Measurements from ENCODE around the gene CDH18.
"Not testable (repeated sequence)": the region's sequence is repeated elsewhere in the genome, so short reads cannot be mapped to it uniquely, and the experiment has no call there.

The CDH18 gene

GRCh38 chr5:19855931-19856330 lies 132.1 kb downstream of the CDH18 start:
- peak; percentile 86 for DNase-seq

DNA sequence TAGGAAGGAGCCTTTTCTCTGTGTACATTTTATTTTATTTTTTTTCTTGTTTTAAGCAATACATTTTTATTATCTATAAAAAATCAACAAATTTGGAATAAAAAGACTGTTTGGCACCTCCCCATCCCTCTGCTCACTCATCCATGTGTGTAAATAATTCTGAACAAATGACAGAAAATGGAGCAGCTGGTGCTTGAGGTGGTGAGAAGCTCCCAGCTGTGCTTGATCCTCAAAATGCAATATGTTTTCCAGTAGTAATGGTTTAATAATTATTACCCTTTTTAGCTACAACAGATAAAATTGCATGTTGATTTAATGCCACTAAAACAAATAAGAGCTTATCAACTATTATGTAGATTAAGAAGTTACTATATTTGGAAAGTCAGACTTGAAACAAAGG lies 132.5 kb downstream of the CDH18 start:
- peak; percentile 98 for DNase-seq

DNA sequence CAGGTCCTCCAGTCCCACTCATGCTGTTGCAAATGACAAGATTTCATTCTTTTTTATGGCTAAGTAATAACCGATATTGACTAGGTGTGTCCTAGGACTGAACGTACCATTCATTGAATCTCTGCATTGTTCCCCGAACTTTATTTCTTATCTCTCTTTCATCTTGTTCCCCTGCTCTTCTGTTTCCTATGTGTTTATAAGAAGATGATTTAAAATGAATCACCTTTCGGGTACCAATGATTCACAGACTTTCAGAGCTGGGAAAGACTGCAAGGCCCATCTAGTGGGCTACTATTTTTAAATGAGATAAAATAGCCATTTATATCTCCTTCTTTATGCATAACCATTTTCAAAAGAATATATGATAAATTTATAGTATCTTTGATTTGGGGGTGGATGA lies 133.0 kb downstream of the CDH18 start:
- peak; percentile 59 for DNase-seq

DNA sequence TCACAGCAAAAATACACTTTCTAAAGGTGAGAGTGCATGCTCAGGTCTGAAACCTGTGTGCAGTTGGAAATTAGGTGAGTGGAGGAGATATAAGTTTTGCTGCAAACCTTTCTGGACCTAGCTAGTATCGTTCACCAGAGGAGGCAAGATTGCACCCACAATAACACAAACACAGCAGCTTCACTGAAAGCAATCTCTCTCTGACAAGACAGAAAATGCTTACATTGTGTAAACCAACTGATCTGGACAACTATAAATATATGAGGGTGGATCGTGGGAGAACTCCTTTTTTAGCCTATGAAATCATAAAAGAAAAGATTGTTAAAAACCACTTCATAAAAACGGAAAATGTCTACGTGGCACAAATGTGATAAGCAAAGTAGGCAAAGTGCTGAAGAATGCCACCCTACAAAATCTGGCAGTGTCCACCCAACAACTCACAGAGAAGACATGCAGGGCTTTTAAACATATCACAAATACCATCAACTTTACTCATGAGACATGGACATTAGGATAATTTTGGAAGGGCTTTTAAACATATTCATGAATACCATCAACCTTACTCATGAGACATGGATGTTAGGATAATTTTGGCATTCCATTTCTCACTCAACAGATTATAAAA lies 134.3 kb downstream of the CDH18 start:
- no peak for DNase-seq

DNA sequence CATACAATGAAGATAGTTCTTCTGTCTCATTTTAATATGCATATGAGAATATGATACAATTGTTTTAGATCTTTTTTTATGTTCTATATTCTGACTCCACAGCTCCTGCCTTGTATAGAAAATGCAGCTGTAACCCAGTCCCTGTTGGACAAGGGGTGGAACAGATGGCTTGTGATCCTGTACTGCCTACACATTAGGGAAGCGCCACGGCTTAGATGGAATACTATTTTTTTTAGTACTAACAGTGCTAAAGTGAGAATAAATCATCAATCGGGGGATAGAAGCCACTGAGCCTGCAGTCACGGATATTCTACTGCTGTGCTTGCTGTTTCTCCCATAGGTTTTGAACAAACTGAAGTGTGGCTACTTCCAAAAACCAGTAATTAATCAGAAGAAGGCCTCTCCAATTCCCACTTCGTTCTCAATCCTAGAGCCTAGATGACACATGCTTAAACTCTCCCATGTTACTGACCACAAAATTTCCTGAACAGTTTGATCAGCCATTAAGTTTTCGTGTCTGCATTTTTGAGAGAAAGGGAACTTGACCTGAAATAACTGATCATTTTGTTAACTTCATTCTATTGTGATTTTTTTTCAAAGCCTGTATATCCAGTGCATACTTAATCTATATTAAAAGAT lies 150.3 kb downstream of the CDH18 start:
- DNase-seq = peak; percentile 60

GRCh38 chr5:19835442-19835841 lies 152.6 kb downstream of the CDH18 start:
- DNase-seq = peak; percentile 47

- DNase-seq = not testable (repeated sequence)
Measured at GRCh38 chr5:19812720-19813119, 175.3 kb downstream of the CDH18 start.

GRCh38 chr5:19806756-19807155 lies 181.2 kb downstream of the CDH18 start:
- no peak for DNase-seq

DNA sequence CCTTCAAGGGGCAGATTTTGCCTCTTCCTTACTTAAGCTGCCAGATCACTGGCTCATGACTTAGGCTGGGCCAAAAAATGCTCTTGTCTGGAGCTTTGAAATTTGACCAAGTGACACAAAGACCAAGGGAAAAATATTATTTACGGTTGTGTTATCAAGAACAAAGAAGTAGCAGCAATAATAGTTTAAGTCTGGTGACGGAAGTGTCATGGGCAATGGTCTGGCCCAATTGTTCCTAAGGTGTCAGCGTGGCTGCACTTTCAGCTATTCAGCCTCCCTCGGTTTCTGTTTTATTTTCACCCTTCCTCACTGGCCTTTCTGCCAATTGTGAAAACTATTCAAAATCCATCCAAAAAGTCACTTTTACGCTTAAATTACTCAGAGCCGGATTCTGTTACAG lies 185.3 kb downstream of the CDH18 start:
- DNase-seq = no peak

- DNase-seq = no peak
Measured at GRCh38 chr5:19795218-19795617, 192.8 kb downstream of the CDH18 start.

GRCh38 chr5:19790829-19791466 lies 197.1 kb downstream of the CDH18 start:
- no peak for DNase-seq

DNA sequence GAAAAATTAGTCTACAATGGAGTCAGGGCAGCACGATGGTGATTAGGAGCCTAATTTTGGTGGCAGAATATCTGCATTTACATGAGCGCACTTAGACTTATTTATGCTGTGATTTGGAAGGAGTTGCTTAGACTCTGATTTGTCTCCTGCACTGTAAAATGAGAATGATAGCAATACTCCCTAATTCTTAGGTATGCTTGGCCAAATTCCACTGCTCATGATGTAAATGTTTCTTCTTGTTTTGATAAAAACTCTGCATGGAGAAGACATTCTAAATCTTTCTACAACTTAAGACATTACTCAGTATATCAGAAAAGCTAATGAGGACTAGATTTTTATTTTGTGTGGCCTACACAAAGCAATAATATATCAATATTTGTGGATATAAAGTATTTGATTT lies 205.4 kb downstream of the CDH18 start:
- no peak for DNase-seq

DNA sequence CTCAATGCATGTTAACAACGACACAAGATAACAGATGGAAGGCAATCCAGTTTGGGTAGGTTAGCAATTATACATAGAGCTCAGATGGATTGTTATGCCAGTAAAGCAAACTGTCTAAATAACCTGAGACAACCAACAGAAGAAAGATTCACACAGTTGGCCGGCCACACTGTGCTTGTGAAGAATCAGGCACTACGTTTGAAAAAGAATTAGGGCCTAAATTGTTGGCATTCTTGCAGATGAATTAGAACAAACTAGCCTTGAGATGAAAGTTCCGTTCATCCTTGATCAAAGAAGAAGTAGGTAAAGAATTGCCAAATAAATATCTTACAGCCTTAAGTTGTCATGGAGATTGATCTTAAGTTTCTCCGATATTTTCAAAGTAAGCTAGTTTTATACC lies 210.6 kb downstream of the CDH18 start:
- DNase-seq = peak; percentile 8

GRCh38 chr5:19776886-19777285 lies 211.1 kb downstream of the CDH18 start:
- not testable (repeated sequence) for DNase-seq

GRCh38 chr5:19771174-19771835 lies 216.7 kb downstream of the CDH18 start:
- DNase-seq = no peak

DNA sequence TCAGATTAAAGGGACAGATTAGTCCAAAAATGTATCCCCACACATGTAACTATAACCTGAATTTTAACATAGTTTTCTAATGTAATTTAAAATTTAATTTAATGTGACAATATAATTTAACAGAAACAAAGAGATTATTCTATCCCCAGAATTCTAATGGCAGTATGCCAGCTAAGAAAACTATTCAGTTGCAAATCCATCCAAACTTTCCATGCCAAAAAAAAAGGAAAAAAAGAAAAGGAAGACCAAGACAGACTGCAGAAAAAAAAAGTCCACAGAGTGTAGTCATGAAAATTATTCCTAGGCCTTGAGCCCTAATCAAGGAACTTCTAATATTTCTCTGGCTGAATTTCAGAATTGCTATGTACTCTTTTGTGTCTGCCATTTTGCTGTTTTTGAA lies 217.6 kb downstream of the CDH18 start:
- no peak for DNase-seq

GRCh38 chr5:19767987-19768386 lies 220.0 kb downstream of the CDH18 start:
- no peak for DNase-seq

DNA sequence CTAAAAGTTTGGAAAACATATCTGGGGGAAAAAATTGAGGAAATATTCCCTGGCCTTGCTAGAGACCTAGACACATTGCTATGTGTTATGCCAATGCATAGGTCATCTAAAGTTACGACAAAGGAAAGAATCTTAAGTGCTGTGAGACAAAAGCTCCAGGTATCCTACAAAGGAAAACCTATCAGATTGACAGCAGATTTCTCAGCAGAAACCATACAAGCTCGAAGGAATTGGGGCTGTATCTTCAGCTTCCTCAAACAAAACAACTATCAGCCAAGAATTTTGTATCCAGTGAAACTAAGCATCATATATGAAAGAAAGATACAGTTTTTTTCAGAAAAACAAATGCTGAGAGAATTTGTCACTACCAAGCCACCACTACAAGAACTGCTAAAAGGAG lies 234.4 kb downstream of the CDH18 start:
- no peak for DNase-seq

GRCh38 chr5:19751326-19751725 lies 236.7 kb downstream of the CDH18 start:
- DNase-seq = no peak

DNA sequence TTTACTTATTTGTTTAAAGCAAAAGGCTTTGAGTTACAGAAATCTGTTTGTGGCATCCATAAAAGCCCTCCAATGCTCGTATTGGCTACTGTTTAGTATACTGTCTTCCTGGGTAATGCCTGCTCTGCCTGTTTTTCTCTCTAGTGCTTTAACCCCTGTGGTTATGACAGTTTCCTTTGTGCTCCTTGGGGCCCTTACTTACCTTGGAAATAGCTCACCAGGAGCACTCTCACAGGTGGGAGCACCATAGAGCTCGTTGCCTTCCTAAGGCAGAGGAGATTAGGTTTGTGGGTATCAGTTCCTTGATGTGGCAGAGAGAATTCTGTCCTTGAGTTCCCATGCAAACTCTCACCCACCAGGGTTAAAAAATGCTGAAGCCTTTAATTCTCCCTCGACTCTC lies 242.8 kb downstream of the CDH18 start:
- DNase-seq = no peak

DNA sequence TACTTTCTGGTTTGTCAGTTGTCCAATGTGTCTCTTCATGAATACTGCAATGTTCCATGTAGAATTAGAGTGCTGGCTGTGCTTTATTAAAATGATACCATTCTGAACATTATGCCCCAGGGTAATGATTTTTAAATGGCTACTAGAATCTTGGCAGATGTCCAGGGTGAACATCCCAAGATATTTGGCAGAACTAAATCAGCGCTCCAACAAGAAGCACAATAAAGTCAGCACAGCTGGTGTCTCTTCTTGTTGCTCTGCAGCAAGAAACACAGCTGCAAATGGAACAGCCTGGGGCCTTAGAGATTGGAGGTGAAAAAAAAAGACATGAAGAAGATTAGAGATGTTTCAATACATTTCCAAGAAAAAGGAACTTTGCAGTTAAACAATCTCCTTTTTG lies 248.3 kb downstream of the CDH18 start:
- peak; percentile 12 for DNase-seq

DNA sequence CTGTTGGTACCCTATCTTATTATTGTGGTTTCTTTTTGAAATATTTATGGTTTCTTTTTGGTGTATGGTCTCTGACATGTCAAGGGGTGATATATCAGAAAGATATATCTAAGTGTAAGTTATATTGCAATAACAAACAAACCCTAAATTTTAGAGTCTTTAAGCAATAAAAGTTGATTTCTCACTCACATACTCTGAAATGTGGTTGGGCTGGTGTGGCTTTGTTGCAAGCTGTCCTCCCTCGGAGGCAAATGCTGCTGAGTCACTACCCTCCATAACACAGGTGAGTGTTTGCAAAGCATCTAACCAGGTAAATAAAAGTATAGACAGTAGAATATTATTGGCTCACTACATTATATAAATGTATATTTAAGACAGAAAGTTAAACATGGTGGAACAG lies 253.2 kb downstream of the CDH18 start:
- DNase-seq = no peak

DNA sequence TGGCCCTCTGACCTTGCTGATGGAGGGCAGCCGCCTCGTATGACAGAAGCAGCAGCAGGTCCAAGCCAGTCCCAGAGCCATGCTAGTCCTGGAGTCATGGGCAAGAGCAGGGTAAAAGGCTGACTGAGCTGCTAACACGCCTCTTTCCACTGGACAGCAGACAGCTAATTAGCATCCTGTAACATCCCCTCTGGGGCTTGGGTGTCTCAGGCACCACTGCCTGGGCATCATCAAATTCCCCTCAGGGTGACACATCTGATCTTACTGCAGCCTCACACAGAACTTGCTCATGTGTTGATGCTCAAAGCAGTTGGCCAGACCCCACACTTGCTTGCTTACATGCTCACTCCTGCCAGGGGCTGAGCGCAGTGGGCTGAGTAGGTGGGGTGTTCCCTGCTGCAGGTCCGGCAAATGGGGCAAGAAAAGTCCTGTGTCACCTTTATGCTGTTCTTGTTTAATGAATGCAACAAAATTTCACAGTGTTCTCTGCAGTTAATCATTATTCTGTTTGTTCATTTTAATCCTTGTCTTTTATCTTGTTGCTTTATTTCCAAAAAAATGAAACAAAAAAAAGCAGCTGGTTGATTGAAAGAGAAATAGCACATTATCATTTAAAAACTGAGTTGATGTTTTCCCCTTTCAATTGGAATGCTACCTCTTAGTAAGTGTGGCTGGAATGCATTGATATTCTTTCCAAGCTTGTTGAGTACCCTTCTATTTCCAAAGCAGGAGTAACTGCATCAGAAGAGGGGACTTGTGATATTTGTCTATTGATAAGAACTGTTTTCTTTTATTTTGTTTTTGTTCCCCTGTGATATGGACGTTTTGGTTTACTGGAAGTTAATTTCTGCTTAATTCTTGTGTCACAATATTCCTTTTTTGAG lies 254.1 kb downstream of the CDH18 start:
- DNase-seq = no peak

All from NCI-H1694 treated with DMSO at 0.1 percent for 48 hours (cell line).